A549 (cell line): ENCODE measurements around the gene CDH18.

Experiments used
- CHD4 ChIP-seq: fragments of 200-600 bp; sonication (generic); IDR thresholded peaks from 2 replicates; pipeline ENCODE4 v1.6.1; 2016; ENCODE audit warnings: antibody characterized with exemption, mild to moderate bottlenecking, borderline replicate concordance
- FOXS1 ChIP-seq: fragments of 250-450 bp; sonication (Bioruptor Pico); IDR thresholded peaks from 2 replicates; pipeline ENCODE4 v1.5.0; 2020; ENCODE audit warnings: mild to moderate bottlenecking, moderate library complexity
- PHF8 ChIP-seq: fragments of 200-600 bp; sonication (generic); IDR thresholded peaks from 2 replicates; pipeline ENCODE4 v1.6.1; 2016; ENCODE audit warnings: low read depth, mild to moderate bottlenecking, antibody characterized with exemption, moderate library complexity, borderline replicate concordance
- POLR2A ChIP-seq: IDR thresholded peaks from 2 replicates; pipeline ENCODE4 v1.6.1; 2012; ENCODE audit warnings: mild to moderate bottlenecking, low read length
- POLR2AphosphoS2 ChIP-seq: conservative IDR thresholded peaks from 2 replicates; pipeline ENCODE4 v1.6.1; 2012; ENCODE audit warnings: low read length, improper control_type of control experiment, inconsistent platforms
- RAD21 ChIP-seq, 2 experiments: fragments of >200 bp in 1 of 2; sonication (Bioruptor Twin) in 1 of 2; formaldehyde crosslinking in 1 of 2; IDR thresholded peaks in 1 of 2; conservative IDR thresholded peaks in 1 of 2; 2 replicates in 1 of 2; 3 replicates in 1 of 2; pipeline ENCODE4 v1.6.1; 2012 to 2018; ENCODE audit warnings: inconsistent platforms in 1 of 2
- RFX5 ChIP-seq: fragments of 450-650 bp; IDR thresholded peaks from 2 replicates; pipeline ENCODE4 v1.7.1; 2014; ENCODE audit warnings: antibody characterized with exemption, mild to moderate bottlenecking, moderate library complexity
- SREBF2 ChIP-seq: fragments of 450-650 bp; IDR thresholded peaks from 2 replicates; pipeline ENCODE4 v1.6.1; 2014; ENCODE audit warnings: mild to moderate bottlenecking, moderate library complexity
- ZC3H11A ChIP-seq: fragments of 450-650 bp; IDR thresholded peaks from 2 replicates; pipeline ENCODE4 v1.6.1; 2014; ENCODE audit warnings: antibody characterized with exemption, mild to moderate bottlenecking
- ZFP36 ChIP-seq: fragments of 450-650 bp; IDR thresholded peaks from 2 replicates; pipeline ENCODE4 v1.6.1; 2014; ENCODE audit warnings: borderline replicate concordance; ENCODE audit not compliant: partially characterized antibody
- TF ChIP-seq, protein P1 (sequence below): fragments of >200 bp; sonication (Bioruptor Twin); formaldehyde crosslinking; IDR thresholded peaks from 3 replicates; pipeline ENCODE4 v1.5.1; 2016
- TF ChIP-seq, protein P2 (sequence below): IDR thresholded peaks from 2 replicates; pipeline ENCODE4 v1.6.1; 2012; ENCODE audit warnings: low read depth, borderline replicate concordance
- TF ChIP-seq, protein P3 (sequence below): IDR thresholded peaks from 2 replicates; pipeline ENCODE4 v1.6.1; 2012
- TF ChIP-seq, protein P4 (sequence below): fragments of 450-650 bp; IDR thresholded peaks from 2 replicates; pipeline ENCODE4 v1.6.1; 2014; ENCODE audit warnings: antibody characterized with exemption

DNA sequence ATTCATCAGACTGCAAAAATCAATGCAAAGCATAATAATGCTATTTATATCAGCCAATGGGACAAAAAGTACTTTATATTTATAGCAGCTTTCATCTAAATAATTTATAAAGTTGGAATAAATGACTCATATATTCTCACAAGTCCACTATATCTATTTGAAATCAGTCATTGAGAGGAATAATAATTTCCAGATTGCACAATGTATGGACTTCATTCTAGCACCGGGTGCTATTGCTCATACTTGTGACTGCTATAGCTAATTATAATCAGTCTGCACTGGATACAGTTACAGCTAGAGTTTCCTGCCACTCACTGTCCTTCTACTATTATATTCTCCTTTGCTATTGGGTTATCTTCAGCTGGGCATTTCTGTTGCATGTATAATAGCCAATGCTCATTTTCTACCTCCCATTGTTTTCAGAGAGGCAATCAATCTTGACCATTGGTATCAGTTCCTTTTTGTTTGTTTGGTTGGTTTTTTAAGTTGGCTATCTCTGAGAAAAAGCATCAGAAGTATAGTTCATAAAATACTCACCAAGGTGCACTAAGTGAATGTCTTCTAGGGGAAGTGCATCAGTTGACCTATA, 1.9 kb downstream of the CDH18 start:
- TF ChIP-seq, protein P1, sequence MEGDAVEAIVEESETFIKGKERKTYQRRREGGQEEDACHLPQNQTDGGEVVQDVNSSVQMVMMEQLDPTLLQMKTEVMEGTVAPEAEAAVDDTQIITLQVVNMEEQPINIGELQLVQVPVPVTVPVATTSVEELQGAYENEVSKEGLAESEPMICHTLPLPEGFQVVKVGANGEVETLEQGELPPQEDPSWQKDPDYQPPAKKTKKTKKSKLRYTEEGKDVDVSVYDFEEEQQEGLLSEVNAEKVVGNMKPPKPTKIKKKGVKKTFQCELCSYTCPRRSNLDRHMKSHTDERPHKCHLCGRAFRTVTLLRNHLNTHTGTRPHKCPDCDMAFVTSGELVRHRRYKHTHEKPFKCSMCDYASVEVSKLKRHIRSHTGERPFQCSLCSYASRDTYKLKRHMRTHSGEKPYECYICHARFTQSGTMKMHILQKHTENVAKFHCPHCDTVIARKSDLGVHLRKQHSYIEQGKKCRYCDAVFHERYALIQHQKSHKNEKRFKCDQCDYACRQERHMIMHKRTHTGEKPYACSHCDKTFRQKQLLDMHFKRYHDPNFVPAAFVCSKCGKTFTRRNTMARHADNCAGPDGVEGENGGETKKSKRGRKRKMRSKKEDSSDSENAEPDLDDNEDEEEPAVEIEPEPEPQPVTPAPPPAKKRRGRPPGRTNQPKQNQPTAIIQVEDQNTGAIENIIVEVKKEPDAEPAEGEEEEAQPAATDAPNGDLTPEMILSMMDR: no peak
- no peak for TF ChIP-seq POLR2A
- no peak for TF ChIP-seq PHF8
- TF ChIP-seq SREBF2: no peak
- TF ChIP-seq, protein P2, sequence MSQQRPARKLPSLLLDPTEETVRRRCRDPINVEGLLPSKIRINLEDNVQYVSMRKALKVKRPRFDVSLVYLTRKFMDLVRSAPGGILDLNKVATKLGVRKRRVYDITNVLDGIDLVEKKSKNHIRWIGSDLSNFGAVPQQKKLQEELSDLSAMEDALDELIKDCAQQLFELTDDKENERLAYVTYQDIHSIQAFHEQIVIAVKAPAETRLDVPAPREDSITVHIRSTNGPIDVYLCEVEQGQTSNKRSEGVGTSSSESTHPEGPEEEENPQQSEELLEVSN: no peak
- no peak for TF ChIP-seq RFX5
- no peak for TF ChIP-seq ZC3H11A
- TF ChIP-seq, protein P3, sequence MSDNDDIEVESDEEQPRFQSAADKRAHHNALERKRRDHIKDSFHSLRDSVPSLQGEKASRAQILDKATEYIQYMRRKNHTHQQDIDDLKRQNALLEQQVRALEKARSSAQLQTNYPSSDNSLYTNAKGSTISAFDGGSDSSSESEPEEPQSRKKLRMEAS: no peak
- no peak for TF ChIP-seq RAD21 (conservative IDR thresholded peaks at IDR 0.05 in 1 of 2, IDR thresholded peaks at IDR 0.05 in 1 of 2)
- TF ChIP-seq FOXS1 (CRISPR knock-in tag): no peak
- TF ChIP-seq CHD4: no peak
- no peak for TF ChIP-seq ZFP36
- TF ChIP-seq, protein P4, sequence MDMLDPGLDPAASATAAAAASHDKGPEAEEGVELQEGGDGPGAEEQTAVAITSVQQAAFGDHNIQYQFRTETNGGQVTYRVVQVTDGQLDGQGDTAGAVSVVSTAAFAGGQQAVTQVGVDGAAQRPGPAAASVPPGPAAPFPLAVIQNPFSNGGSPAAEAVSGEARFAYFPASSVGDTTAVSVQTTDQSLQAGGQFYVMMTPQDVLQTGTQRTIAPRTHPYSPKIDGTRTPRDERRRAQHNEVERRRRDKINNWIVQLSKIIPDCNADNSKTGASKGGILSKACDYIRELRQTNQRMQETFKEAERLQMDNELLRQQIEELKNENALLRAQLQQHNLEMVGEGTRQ: no peak
- no peak for TF ChIP-seq POLR2AphosphoS2
